HL-60 (cell line): ENCODE data around the gene SH3BGRL3.

Experiments
- GABPA ChIP-seq: IDR thresholded peaks from 2 replicates; pipeline ENCODE4 v1.6.1; 2012; ENCODE audit warnings: low read depth
- POLR2AphosphoS5 ChIP-seq: IDR thresholded peaks from 2 replicates; pipeline ENCODE4 v1.6.1; 2012; ENCODE audit warnings: low read depth
- SPI1 ChIP-seq: IDR thresholded peaks from 2 replicates; pipeline ENCODE4 v1.6.1; 2012; ENCODE audit warnings: low read depth, mild to moderate bottlenecking, borderline replicate concordance
- TF ChIP-seq, protein P1 (sequence below): IDR thresholded peaks from one replicate; pipeline ENCODE4 v1.5.1; 2011; ENCODE audit warnings: low read length, control low read depth, inconsistent platforms; ENCODE audit not compliant: insufficient read depth
- TF ChIP-seq, protein P2 (sequence below): IDR thresholded peaks from 2 replicates; pipeline ENCODE4 v1.6.1; 2012; ENCODE audit warnings: low read depth; ENCODE audit not compliant: insufficient replicate concordance

- TF ChIP-seq, protein P1, sequence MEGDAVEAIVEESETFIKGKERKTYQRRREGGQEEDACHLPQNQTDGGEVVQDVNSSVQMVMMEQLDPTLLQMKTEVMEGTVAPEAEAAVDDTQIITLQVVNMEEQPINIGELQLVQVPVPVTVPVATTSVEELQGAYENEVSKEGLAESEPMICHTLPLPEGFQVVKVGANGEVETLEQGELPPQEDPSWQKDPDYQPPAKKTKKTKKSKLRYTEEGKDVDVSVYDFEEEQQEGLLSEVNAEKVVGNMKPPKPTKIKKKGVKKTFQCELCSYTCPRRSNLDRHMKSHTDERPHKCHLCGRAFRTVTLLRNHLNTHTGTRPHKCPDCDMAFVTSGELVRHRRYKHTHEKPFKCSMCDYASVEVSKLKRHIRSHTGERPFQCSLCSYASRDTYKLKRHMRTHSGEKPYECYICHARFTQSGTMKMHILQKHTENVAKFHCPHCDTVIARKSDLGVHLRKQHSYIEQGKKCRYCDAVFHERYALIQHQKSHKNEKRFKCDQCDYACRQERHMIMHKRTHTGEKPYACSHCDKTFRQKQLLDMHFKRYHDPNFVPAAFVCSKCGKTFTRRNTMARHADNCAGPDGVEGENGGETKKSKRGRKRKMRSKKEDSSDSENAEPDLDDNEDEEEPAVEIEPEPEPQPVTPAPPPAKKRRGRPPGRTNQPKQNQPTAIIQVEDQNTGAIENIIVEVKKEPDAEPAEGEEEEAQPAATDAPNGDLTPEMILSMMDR, result no peak
- no peak for TF ChIP-seq GABPA
- TF ChIP-seq, protein P2, sequence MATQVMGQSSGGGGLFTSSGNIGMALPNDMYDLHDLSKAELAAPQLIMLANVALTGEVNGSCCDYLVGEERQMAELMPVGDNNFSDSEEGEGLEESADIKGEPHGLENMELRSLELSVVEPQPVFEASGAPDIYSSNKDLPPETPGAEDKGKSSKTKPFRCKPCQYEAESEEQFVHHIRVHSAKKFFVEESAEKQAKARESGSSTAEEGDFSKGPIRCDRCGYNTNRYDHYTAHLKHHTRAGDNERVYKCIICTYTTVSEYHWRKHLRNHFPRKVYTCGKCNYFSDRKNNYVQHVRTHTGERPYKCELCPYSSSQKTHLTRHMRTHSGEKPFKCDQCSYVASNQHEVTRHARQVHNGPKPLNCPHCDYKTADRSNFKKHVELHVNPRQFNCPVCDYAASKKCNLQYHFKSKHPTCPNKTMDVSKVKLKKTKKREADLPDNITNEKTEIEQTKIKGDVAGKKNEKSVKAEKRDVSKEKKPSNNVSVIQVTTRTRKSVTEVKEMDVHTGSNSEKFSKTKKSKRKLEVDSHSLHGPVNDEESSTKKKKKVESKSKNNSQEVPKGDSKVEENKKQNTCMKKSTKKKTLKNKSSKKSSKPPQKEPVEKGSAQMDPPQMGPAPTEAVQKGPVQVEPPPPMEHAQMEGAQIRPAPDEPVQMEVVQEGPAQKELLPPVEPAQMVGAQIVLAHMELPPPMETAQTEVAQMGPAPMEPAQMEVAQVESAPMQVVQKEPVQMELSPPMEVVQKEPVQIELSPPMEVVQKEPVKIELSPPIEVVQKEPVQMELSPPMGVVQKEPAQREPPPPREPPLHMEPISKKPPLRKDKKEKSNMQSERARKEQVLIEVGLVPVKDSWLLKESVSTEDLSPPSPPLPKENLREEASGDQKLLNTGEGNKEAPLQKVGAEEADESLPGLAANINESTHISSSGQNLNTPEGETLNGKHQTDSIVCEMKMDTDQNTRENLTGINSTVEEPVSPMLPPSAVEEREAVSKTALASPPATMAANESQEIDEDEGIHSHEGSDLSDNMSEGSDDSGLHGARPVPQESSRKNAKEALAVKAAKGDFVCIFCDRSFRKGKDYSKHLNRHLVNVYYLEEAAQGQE, result no peak
- TF ChIP-seq POLR2AphosphoS5, result no peak
- TF ChIP-seq SPI1, result no peak
Measured at GRCh38 chr1:26327956-26328362, 48.1 kb downstream of the SH3BGRL3 start.
